ENCODE data around the gene TLX2. TPM values are rescaled to one million over a fixed set of nuclear protein-coding genes. Genes with fewer than 3 reads are reported as not detected.

Gene TLX2
- total RNA-seq, 2 experiments from 2014 or later, result 0.18 to 0.21 TPM

- ATAC-seq (no peak), DNase-seq (no peak)
- H3K36me3 Mint-ChIP-seq (ENCODE audit: low read depth), result no peaks in the 10 kb centered on the region
- peaks cover 30% of the 10 kb centered on the region for H3K27me3 Mint-ChIP-seq
- ChIA-PET CTCF (interaction anchor here (0.6 to 0.7 kb wide), 3 partner anchors 20 to 94 kb away, joined by 3 read pairs; partner anchors contain the start of gene CCDC142), POLR2A (no interaction called here)
- no peak overlapping the region for H3K4me3 Mint-ChIP-seq
- H3K9me3 Mint-ChIP-seq (ENCODE audit: low read depth), result no peaks in the 10 kb centered on the region
- H3K4me1 Mint-ChIP-seq, result peaks cover 8% of the 10 kb centered on the region
- H3K27ac Mint-ChIP-seq, result no peak overlapping the region
- intact Hi-C loops (cut with DNase I, micrococcal nuclease), result no loop called here
Observed at GRCh38 chr2:74550231-74550630, 36.0 kb downstream of the TLX2 start.

- Mint-ChIP-seq H3K36me3 (ENCODE audit: low read depth) (peaks cover 1% of the 10 kb centered on the region), H3K4me3 (no peak overlapping the region), H3K9me3 (ENCODE audit: low read depth) (no peaks in the 10 kb centered on the region), H3K27me3 (peaks cover 29% of the 10 kb centered on the region), H3K27ac (no peak overlapping the region), H3K4me1 (peaks cover 12% of the 10 kb centered on the region)
- no peak for DNase-seq
- ChIA-PET CTCF (interaction anchor here (1.4 kb wide), 1 partner anchor 20 kb away, joined by 4 read pairs; no protein-coding TSS in a partner anchor), POLR2A (no interaction called here)
- intact Hi-C loops (cut with DNase I, micrococcal nuclease), result no loop called here
- no peak for ATAC-seq
Observed at GRCh38 chr2:74551530-74551929, 37.3 kb downstream of the TLX2 start.

- Mint-ChIP-seq H3K4me3 (no peak overlapping the region), H3K27me3 (peaks cover 27% of the 10 kb centered on the region), H3K27ac (peak overlapping the region; percentile 2), H3K9me3 (ENCODE audit: low read depth) (no peaks in the 10 kb centered on the region), H3K36me3 (ENCODE audit: low read depth) (peaks cover 3% of the 10 kb centered on the region), H3K4me1 (peaks cover 12% of the 10 kb centered on the region)
- CTCF ChIA-PET, result interaction anchor here (1.4 kb wide), 1 partner anchor 21 kb away, joined by 4 read pairs; no protein-coding TSS in a partner anchor
- POLR2A ChIA-PET, result no interaction called here
- intact Hi-C loops (cut with DNase I, micrococcal nuclease), result no loop called here
- ATAC-seq (no peak), DNase-seq (no peak)
Observed at GRCh38 chr2:74551942-74552913, 38.0 kb downstream of the TLX2 start.

- peak overlapping the region; percentile 81 for H3K27ac Mint-ChIP-seq
- H3K27me3 Mint-ChIP-seq, result peaks cover 21% of the 10 kb centered on the region
- H3K4me3 Mint-ChIP-seq, result peak overlapping the region; percentile 91
- POLR2A ChIA-PET, result no interaction called here
- no peaks in the 10 kb centered on the region for H3K9me3 Mint-ChIP-seq (ENCODE audit: low read depth)
- peaks cover 3% of the 10 kb centered on the region for H3K36me3 Mint-ChIP-seq (ENCODE audit: low read depth)
- CTCF ChIA-PET, result interaction anchor here (1.3 kb wide), 1 partner anchor 70 kb away, joined by 3 read pairs; the partner anchor contains the start of gene TTC31
- H3K4me1 Mint-ChIP-seq, result peaks cover 12% of the 10 kb centered on the region
- ATAC-seq, result no peak
- DNase-seq, result no peak
- intact Hi-C loops (cut with DNase I, micrococcal nuclease), result no loop called here
Observed at GRCh38 chr2:74552914-74553811, 38.9 kb downstream of the TLX2 start.

GRCh38 chr2:74553892-74554819 is 39.9 kb downstream of the TLX2 start, which contains the start of the genes DOK1 and LOXL3:
DOK1 (plus strand) TSS chr2:74554720; CDS start chr2:74554755, 35 bp downstream.
LOXL3 (minus strand) TSS chr2:74553942; CDS start chr2:74552634, 1,308 bp downstream.
- H3K27ac Mint-ChIP-seq, result peak within 1 kb of the TSS; percentile 91
- CTCF ChIA-PET, result interaction anchor here (0.5 to 1.9 kb wide), 5 partner anchors 18 to 79 kb away, joined by 3 to 8 read pairs (median 3); partner anchors contain the start of gene TTC31
- peak; percentile 76 for ATAC-seq
- peaks cover 17% of the 10 kb centered on the region for H3K27me3 Mint-ChIP-seq
- intact Hi-C loops (cut with DNase I, micrococcal nuclease), result loop anchor here (1.0 to 2.0 kb wide), 13 partner anchors 17 to 280 kb away; partner anchors contain the start of genes AUP1 (in 2 of the 2), HTRA2 (in 2 of the 2), TTC31 (in 2 of the 2) and C2orf81 (in 1 of the 2)
- H3K9me3 Mint-ChIP-seq (ENCODE audit: low read depth), result no peaks in the 10 kb centered on the region
- POLR2A ChIA-PET, result no interaction called here
- peak within 1 kb of the TSS; percentile 91 for H3K4me3 Mint-ChIP-seq
- DNase-seq, result peak; percentile 91
- H3K4me1 Mint-ChIP-seq, result peaks cover 9% of the 10 kb centered on the region
- H3K36me3 Mint-ChIP-seq (ENCODE audit: low read depth), result peaks cover 3% of the 10 kb centered on the region

- Mint-ChIP-seq H3K4me1 (peaks cover 6% of the 10 kb centered on the region), H3K4me3 (peak overlapping the region; percentile 91), H3K36me3 (ENCODE audit: low read depth) (peaks cover 3% of the 10 kb centered on the region), H3K9me3 (ENCODE audit: low read depth) (no peaks in the 10 kb centered on the region), H3K27ac (peak overlapping the region; percentile 91), H3K27me3 (peaks cover 13% of the 10 kb centered on the region)
- ATAC-seq (peak; percentile 59), DNase-seq (peak; percentile 64)
- ChIA-PET POLR2A (no interaction called here), CTCF (interaction anchor here (0.6 to 1.9 kb wide), 2 partner anchors 30 to 80 kb away, joined by 4 to 8 read pairs; no protein-coding TSS in a partner anchor)
- intact Hi-C loops (cut with DNase I, micrococcal nuclease), result loop anchor here (1.0 to 2.0 kb wide), 13 partner anchors 16 to 279 kb away; partner anchors contain the start of genes AUP1 (in 2 of the 2), HTRA2 (in 2 of the 2), TTC31 (in 2 of the 2) and C2orf81 (in 1 of the 2)
Observed at GRCh38 chr2:74554820-74555531, 40.7 kb downstream of the TLX2 start.

- Mint-ChIP-seq H3K4me1 (peaks cover 11% of the 10 kb centered on the region), H3K36me3 (ENCODE audit: low read depth) (peaks cover 3% of the 10 kb centered on the region), H3K27me3 (peaks cover 14% of the 10 kb centered on the region), H3K4me3 (peak overlapping the region; percentile 91), H3K9me3 (ENCODE audit: low read depth) (no peaks in the 10 kb centered on the region), H3K27ac (peak overlapping the region; percentile 91)
- POLR2A ChIA-PET, result no interaction called here
- DNase-seq, result no peak
- ATAC-seq, result no peak
- intact Hi-C loops (cut with DNase I, micrococcal nuclease), result loop anchor here (2.0 kb wide), 4 partner anchors 15 to 73 kb away; partner anchors contain the start of genes CCDC142 (in 1 of the 2), LBX2 (in 1 of the 2), TLX2 (in 1 of the 2) and TTC31 (in 1 of the 2)
- CTCF ChIA-PET, result interaction anchor here (0.7 to 1.9 kb wide), 2 partner anchors 24 to 29 kb away, joined by 3 to 8 read pairs; no protein-coding TSS in a partner anchor
Observed at GRCh38 chr2:74555610-74556103, 41.4 kb downstream of the TLX2 start.

- Mint-ChIP-seq H3K27ac (no peak overlapping the region), H3K27me3 (peaks cover 16% of the 10 kb centered on the region), H3K9me3 (ENCODE audit: low read depth) (no peaks in the 10 kb centered on the region), H3K36me3 (ENCODE audit: low read depth) (peaks cover 3% of the 10 kb centered on the region), H3K4me3 (peak overlapping the region; percentile 91), H3K4me1 (peaks cover 13% of the 10 kb centered on the region)
- ChIA-PET CTCF (interaction anchor here (0.7 kb wide), 1 partner anchor 24 kb away, joined by 3 read pairs; no protein-coding TSS in a partner anchor), POLR2A (interaction anchor here (0.8 kb wide), 1 partner anchor 10 kb away, joined by 3 read pairs; no protein-coding TSS in a partner anchor)
- intact Hi-C loops (cut with DNase I, micrococcal nuclease), result no loop called here
- DNase-seq, result no peak
- ATAC-seq, result no peak
Observed at GRCh38 chr2:74556159-74556558, 41.9 kb downstream of the TLX2 start.

- POLR2A ChIA-PET, result interaction anchor here (0.6 to 0.8 kb wide), 2 partner anchors 9 to 63 kb away, joined by 3 read pairs; no protein-coding TSS in a partner anchor
- no peak overlapping the region for H3K4me3 Mint-ChIP-seq
- peaks cover 3% of the 10 kb centered on the region for H3K36me3 Mint-ChIP-seq (ENCODE audit: low read depth)
- CTCF ChIA-PET, result interaction anchor here (0.7 to 1.2 kb wide), 2 partner anchors 21 to 42 kb away, joined by 3 read pairs; no protein-coding TSS in a partner anchor
- no peak for DNase-seq
- H3K4me1 Mint-ChIP-seq, result peaks cover 13% of the 10 kb centered on the region
- H3K27me3 Mint-ChIP-seq, result peaks cover 18% of the 10 kb centered on the region
- no peak overlapping the region for H3K27ac Mint-ChIP-seq
- ATAC-seq, result no peak
- no peaks in the 10 kb centered on the region for H3K9me3 Mint-ChIP-seq (ENCODE audit: low read depth)
- intact Hi-C loops (cut with DNase I, micrococcal nuclease), result no loop called here
Observed at GRCh38 chr2:74556831-74557370, 42.7 kb downstream of the TLX2 start.

Data from activated CD4-positive, alpha-beta T cell treated with anti-CD3 and anti-CD28 coated beads for 36 hours (primary cell).